Neuronal stem cell (in vitro differentiated cells): ENCODE data around the gene CCDC102B.

Experiments
- DNase-seq: peaks from one replicate; pipeline ENCODE4 v3.0.0-alpha.2; 2013; ENCODE audit warnings: low spot score
- H2AFZ ChIP-seq: one replicate; pipeline ENCODE4 v1.6.1; 2013; ENCODE audit warnings: mild to moderate bottlenecking, low read length, inconsistent platforms
- H2AK5ac ChIP-seq: 2 replicates; pipeline ENCODE4 v1.6.1; 2013; ENCODE audit warnings: low read depth, mild to moderate bottlenecking, inconsistent platforms, low read length, moderate library complexity, mixed read lengths
- H2BK120ac ChIP-seq: 2 replicates; pipeline ENCODE4 v1.6.1; 2013; ENCODE audit warnings: low read depth, mild to moderate bottlenecking, inconsistent platforms, low read length, moderate library complexity, mixed read lengths
- H2BK12ac ChIP-seq: one replicate; pipeline ENCODE4 v1.6.1; 2013; ENCODE audit warnings: low read length, inconsistent platforms
- H2BK15ac ChIP-seq: 2 replicates; pipeline ENCODE4 v1.6.1; 2013; ENCODE audit warnings: mild to moderate bottlenecking, low read length, inconsistent platforms, mixed read lengths
- H2BK5ac ChIP-seq: one replicate; pipeline ENCODE4 v1.6.1; 2013; ENCODE audit warnings: inconsistent platforms, mild to moderate bottlenecking, low read length, moderate library complexity
- H3K14ac ChIP-seq: one replicate; pipeline ENCODE4 v1.6.1; 2013; ENCODE audit warnings: low read length, inconsistent platforms
- H3K18ac ChIP-seq: 2 replicates; pipeline ENCODE4 v1.6.1; 2013; ENCODE audit warnings: low read length, inconsistent platforms
- H3K23ac ChIP-seq: 2 replicates; pipeline ENCODE4 v1.6.1; 2013; ENCODE audit warnings: low read depth, mild to moderate bottlenecking, mixed read lengths, low read length, inconsistent platforms; ENCODE audit not compliant: poor library complexity
- H3K27ac ChIP-seq: replicated peaks from 3 replicates; pipeline ENCODE4 v1.5.1; 2013; ENCODE audit warnings: low read length, inconsistent platforms
- H3K27me3 ChIP-seq, 3 experiments: 2 replicates each; pipeline ENCODE4 v1.6.1; 2013; ENCODE audit warnings: low read length in 3 of 3, mild to moderate bottlenecking in 2 of 3, inconsistent platforms in 1 of 3, low read depth in 1 of 3, mixed read lengths in 1 of 3, moderate library complexity in 1 of 3; ENCODE audit not compliant: control insufficient read depth in 3 of 3, insufficient read depth in 3 of 3
- H3K36me3 ChIP-seq, 2 donors: replicated peaks in 1 of 2; 2 replicates each; pipeline ENCODE4 v1.6.1; 2013; ENCODE audit warnings: low read length in 2 of 2; ENCODE audit not compliant: control insufficient read depth in 2 of 2, insufficient read depth in 2 of 2
- H3K4ac ChIP-seq: 2 replicates; pipeline ENCODE4 v1.6.1; 2013; ENCODE audit warnings: inconsistent platforms, mild to moderate bottlenecking, low read length, moderate library complexity
- H3K4me1 ChIP-seq, 2 donors: 1 replicate in 1 of 2; 2 replicates in 1 of 2; pipeline ENCODE4 v1.6.1; 2013; ENCODE audit warnings: low read length in 2 of 2, low read depth in 1 of 2; ENCODE audit not compliant: control insufficient read depth in 2 of 2, insufficient read depth in 1 of 2
- H3K4me2 ChIP-seq: one replicate; pipeline ENCODE4 v1.6.1; 2013; ENCODE audit warnings: mild to moderate bottlenecking, low read length, inconsistent platforms; ENCODE audit not compliant: insufficient read depth, poor library complexity, severe bottlenecking
- H3K4me3 ChIP-seq, 2 donors: 2 replicates each; pipeline ENCODE4 v1.5.1; 2013; ENCODE audit warnings: low read length in 2 of 2, mild to moderate bottlenecking in 2 of 2, inconsistent platforms in 1 of 2, moderate library complexity in 1 of 2
- H3K79me1 ChIP-seq: one replicate; pipeline ENCODE4 v1.6.1; 2013; ENCODE audit warnings: low read depth, mild to moderate bottlenecking, inconsistent platforms, low read length, moderate library complexity
- H3K9ac ChIP-seq: one replicate; pipeline ENCODE4 v1.6.1; 2013; ENCODE audit warnings: mild to moderate bottlenecking, low read depth, low read length, inconsistent platforms; ENCODE audit not compliant: poor library complexity
- H3K9me3 ChIP-seq, 2 donors: replicated peaks in 1 of 2; 2 replicates each; pipeline versions ENCODE3 to v1.6.1; 2013; ENCODE audit warnings: low read length in 2 of 2, mild to moderate bottlenecking in 2 of 2, inconsistent platforms in 1 of 2, low read depth in 1 of 2, mixed read lengths in 1 of 2, moderate library complexity in 1 of 2; ENCODE audit not compliant: control insufficient read depth in 2 of 2, insufficient read depth in 1 of 2
- H4K8ac ChIP-seq: one replicate; pipeline ENCODE4 v1.6.1; 2013; ENCODE audit warnings: low read depth, mild to moderate bottlenecking, inconsistent platforms, low read length, moderate library complexity
- H4K91ac ChIP-seq: one replicate; pipeline ENCODE4 v1.6.1; 2013; ENCODE audit warnings: low read length, low read depth, mild to moderate bottlenecking, inconsistent platforms; ENCODE audit not compliant: poor library complexity
- WGBS, 2 donors: extraction: QIAGEN DNeasy Blood & Tissue Kit; methylation state at CpG; one replicate each; pipeline ENCODE4 v1.1.7; 2013; ENCODE audit warnings: missing lambda C conversion rate in 2 of 2, mixed read lengths in 1 of 2; ENCODE audit not compliant: insufficient read length in 2 of 2, insufficient replicate concordance in 1 of 2; ENCODE audit errors: extremely low coverage in 2 of 2; 5-methylcytosine and 5-hydroxymethylcytosine counted together

Gene CCDC102B

GRCh38 chr18:68865021-68865420, 67.1 kb downstream of the CCDC102B start:
- no CpG with 5 or more reads among the region's 2 CpGs for WGBS, 2 donors
- no peak overlapping the region for H3K4me3 ChIP-seq

GRCh38 chr18:68865503-68865902, 67.6 kb downstream of the CCDC102B start:
- Histone ChIP-seq H2BK12ac (no peak overlapping the region), H2BK15ac (no peak overlapping the region), H2BK120ac (no peak overlapping the region), H3K4me3 (no peak overlapping the region), H3K79me1 (no peaks in the 10 kb centered on the region), H3K9me3 (no peaks in the 10 kb centered on the region), H4K91ac (no peak overlapping the region), H3K23ac (no peak overlapping the region), H3K4ac (no peak overlapping the region), H3K4me1 (no peaks in the 10 kb centered on the region), H3K36me3 (no peaks in the 10 kb centered on the region), H3K18ac (no peak overlapping the region), H2BK5ac (no peak overlapping the region), H4K8ac (no peak overlapping the region), H2AK5ac (no peak overlapping the region), H2AFZ (no peak overlapping the region), H3K27ac (no peak overlapping the region), H3K14ac (no peak overlapping the region), H3K4me2 (no peak overlapping the region), H3K9ac (no peak overlapping the region), H3K27me3 (no peaks in the 10 kb centered on the region)
- no CpG with 5 or more reads among the region's 3 CpGs for WGBS, 2 donors
- no peak for DNase-seq

More at GRCh38 chr18:68865021-68865420, 67.1 kb downstream of the CCDC102B start:
- no peak overlapping the region for H2BK15ac ChIP-seq
- H2AK5ac ChIP-seq: no peak overlapping the region
- H3K4me2 ChIP-seq: no peak overlapping the region
- no peaks in the 10 kb centered on the region for H3K27me3 ChIP-seq
- no peak overlapping the region for H4K91ac ChIP-seq
- H2BK120ac ChIP-seq: no peak overlapping the region
- no peaks in the 10 kb centered on the region for H3K36me3 ChIP-seq
- H2BK5ac ChIP-seq: no peak overlapping the region
- H2AFZ ChIP-seq: no peak overlapping the region
- H3K79me1 ChIP-seq: no peaks in the 10 kb centered on the region
- no peak for DNase-seq
- no peak overlapping the region for H3K23ac ChIP-seq
- no peak overlapping the region for H4K8ac ChIP-seq
- H3K4ac ChIP-seq: no peak overlapping the region
- H3K14ac ChIP-seq: no peak overlapping the region
- H3K18ac ChIP-seq: no peak overlapping the region
- no peak overlapping the region for H3K27ac ChIP-seq
- no peak overlapping the region for H3K9ac ChIP-seq
- H2BK12ac ChIP-seq: no peak overlapping the region
- no peaks in the 10 kb centered on the region for H3K4me1 ChIP-seq
- H3K9me3 ChIP-seq: no peaks in the 10 kb centered on the region

GRCh38 chr18:68873003-68873402, 75.1 kb downstream of the CCDC102B start:
- no peak overlapping the region for H3K18ac ChIP-seq
- H3K27ac ChIP-seq: no peak overlapping the region
- no peak overlapping the region for H2AFZ ChIP-seq
- no peak overlapping the region for H2BK12ac ChIP-seq
- H3K23ac ChIP-seq: no peak overlapping the region
- no peak overlapping the region for H2BK120ac ChIP-seq
- H3K4ac ChIP-seq: no peak overlapping the region
- H4K8ac ChIP-seq: no peak overlapping the region
- no peak for DNase-seq
- WGBS, 2 donors: no CpG with 5 or more reads among the region's 4 CpGs
- H3K4me1 ChIP-seq: no peaks in the 10 kb centered on the region
- no peaks in the 10 kb centered on the region for H3K36me3 ChIP-seq
- H2AK5ac ChIP-seq: no peak overlapping the region
- no peak overlapping the region for H2BK15ac ChIP-seq
- no peak overlapping the region for H3K14ac ChIP-seq
- H4K91ac ChIP-seq: no peak overlapping the region
- H2BK5ac ChIP-seq: no peak overlapping the region
- no peak overlapping the region for H3K4me2 ChIP-seq
- no peaks in the 10 kb centered on the region for H3K27me3 ChIP-seq
- H3K9ac ChIP-seq: no peak overlapping the region
- no peaks in the 10 kb centered on the region for H3K9me3 ChIP-seq
- no peaks in the 10 kb centered on the region for H3K79me1 ChIP-seq
- H3K4me3 ChIP-seq: no peak overlapping the region

- no peak overlapping the region for H3K18ac ChIP-seq
- no peak overlapping the region for H2AFZ ChIP-seq
- no peak overlapping the region for H3K9ac ChIP-seq
- WGBS, 2 donors: no CpG with 5 or more reads among the region's 1 CpG
- no peak for DNase-seq
- H2BK5ac ChIP-seq: no peak overlapping the region
- no peak overlapping the region for H3K27ac ChIP-seq
- no peak overlapping the region for H2AK5ac ChIP-seq
- H3K23ac ChIP-seq: no peak overlapping the region
- no peak overlapping the region for H2BK120ac ChIP-seq
- H4K8ac ChIP-seq: no peak overlapping the region
- no peak overlapping the region for H3K4me2 ChIP-seq
- H3K4me3 ChIP-seq: no peak overlapping the region
- H3K9me3 ChIP-seq: no peaks in the 10 kb centered on the region
- H3K4me1 ChIP-seq: no peaks in the 10 kb centered on the region
- no peak overlapping the region for H4K91ac ChIP-seq
- no peaks in the 10 kb centered on the region for H3K79me1 ChIP-seq
- no peak overlapping the region for H2BK15ac ChIP-seq
- H3K36me3 ChIP-seq: no peaks in the 10 kb centered on the region
- H3K14ac ChIP-seq: no peak overlapping the region
- no peaks in the 10 kb centered on the region for H3K27me3 ChIP-seq
- no peak overlapping the region for H2BK12ac ChIP-seq
- H3K4ac ChIP-seq: no peak overlapping the region
Observed at GRCh38 chr18:68874361-68874760, 76.5 kb downstream of the CCDC102B start.
